ENCODE results near the gene SOX8. TPM values are rescaled to one million over a fixed set of nuclear protein-coding genes. Genes with fewer than 3 reads are reported as not detected.
"Not testable (repeated sequence)": the region's sequence is repeated elsewhere in the genome, so short reads cannot be mapped to it uniquely, and the experiment has no call there.

SOX8 gene
- total RNA-seq, 1 donor from 2014 or later, result 0.15 TPM

DNA sequence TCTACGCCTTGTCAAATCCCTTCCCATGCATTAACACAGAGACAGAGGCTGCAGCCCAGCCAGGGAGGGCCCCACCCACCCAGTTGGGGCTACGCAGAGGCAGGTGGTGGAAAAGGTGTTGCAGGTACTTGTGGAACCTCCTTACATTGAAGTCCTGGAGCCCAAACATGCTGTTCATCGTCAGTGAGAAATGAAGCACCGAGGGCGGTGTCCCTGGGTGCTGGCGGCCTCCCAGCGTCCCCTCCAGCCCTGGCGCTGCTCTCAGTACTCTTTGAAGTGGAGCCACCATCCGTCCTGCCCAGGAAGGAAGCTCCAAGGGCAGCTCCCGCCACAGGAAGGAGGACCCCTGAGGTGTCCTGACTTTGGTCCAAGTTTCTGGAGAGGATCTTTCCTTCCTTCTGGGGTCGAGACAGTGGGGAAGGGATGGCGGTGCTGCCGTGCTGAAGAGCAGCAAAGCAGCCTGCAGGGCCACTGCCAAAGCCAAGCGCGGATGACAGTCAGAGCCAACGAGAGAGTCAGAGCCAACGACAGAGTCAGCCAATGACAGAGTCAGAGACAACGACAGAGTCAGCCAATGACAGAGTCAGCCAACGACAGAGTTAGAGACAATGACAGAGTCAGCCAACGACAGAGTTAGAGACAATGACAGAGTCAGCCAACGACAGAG, 34.2 kb upstream of the SOX8 start:
- TF ChIP-seq, protein P1, sequence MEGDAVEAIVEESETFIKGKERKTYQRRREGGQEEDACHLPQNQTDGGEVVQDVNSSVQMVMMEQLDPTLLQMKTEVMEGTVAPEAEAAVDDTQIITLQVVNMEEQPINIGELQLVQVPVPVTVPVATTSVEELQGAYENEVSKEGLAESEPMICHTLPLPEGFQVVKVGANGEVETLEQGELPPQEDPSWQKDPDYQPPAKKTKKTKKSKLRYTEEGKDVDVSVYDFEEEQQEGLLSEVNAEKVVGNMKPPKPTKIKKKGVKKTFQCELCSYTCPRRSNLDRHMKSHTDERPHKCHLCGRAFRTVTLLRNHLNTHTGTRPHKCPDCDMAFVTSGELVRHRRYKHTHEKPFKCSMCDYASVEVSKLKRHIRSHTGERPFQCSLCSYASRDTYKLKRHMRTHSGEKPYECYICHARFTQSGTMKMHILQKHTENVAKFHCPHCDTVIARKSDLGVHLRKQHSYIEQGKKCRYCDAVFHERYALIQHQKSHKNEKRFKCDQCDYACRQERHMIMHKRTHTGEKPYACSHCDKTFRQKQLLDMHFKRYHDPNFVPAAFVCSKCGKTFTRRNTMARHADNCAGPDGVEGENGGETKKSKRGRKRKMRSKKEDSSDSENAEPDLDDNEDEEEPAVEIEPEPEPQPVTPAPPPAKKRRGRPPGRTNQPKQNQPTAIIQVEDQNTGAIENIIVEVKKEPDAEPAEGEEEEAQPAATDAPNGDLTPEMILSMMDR (IDR thresholded peaks at IDR 0.05), result no peak
- Mint-ChIP-seq H3K4me3 (ENCODE audit: unreplicated experiment) (no peak overlapping the region), H3K36me3 (ENCODE audit: low read depth) (peaks cover 21% of the 10 kb centered on the region), H3K9me3 (ENCODE audit: low read depth) (peaks cover 11% of the 10 kb centered on the region), H3K4me1 (ENCODE audit: low read depth) (peaks cover 17% of the 10 kb centered on the region), H3K27ac (ENCODE audit: unreplicated experiment) (no peak overlapping the region), H3K27me3 (ENCODE audit: low read depth) (no peaks in the 10 kb centered on the region)
- no peak for DNase-seq (ENCODE audit: low spot score)

DNA sequence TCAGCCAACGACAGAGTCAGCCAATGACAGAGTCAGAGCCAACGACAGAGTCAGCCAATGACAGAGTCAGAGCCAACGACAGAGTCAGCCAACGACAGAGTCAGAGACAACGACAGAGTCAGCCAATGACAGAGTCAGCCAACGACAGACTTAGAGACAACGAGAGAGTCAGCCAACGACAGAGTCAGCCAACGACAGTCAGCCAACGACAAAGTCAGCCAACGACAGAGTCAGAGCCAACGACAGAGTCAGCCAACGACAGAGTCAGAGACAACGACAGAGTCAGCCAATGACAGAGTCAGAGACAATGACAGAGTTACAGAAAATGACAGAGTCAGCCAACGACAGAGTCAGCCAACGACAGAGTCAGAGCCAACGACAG, 33.7 kb upstream of the SOX8 start:
- peaks cover 18% of the 10 kb centered on the region for H3K36me3 Mint-ChIP-seq (ENCODE audit: low read depth)

DNA sequence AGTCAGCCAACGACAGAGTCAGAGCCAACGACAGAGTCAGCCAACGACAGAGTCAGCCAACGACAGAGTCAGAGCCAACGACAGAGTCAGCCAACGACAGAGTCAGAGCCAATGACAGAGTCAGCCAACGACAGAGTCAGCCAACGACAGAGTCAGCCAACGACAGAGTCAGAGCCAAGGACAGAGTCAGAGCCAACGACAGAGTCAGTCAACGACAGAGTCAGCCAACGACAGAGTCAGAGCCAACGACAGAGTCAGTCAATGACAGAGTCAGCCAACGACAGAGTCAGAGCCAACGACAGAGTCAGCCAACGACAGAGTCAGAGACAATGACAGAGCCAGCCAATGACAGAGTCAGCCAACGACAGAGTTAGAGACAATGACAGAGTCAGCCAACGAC, 32.8 kb upstream of the SOX8 start:
- Mint-ChIP-seq H3K4me1 (ENCODE audit: low read depth) (peaks cover 17% of the 10 kb centered on the region), H3K36me3 (ENCODE audit: low read depth) (peaks cover 16% of the 10 kb centered on the region)
- H3K27me3 Mint-ChIP-seq (ENCODE audit: low read depth); H3K9me3 Mint-ChIP-seq (ENCODE audit: low read depth); H3K27ac Mint-ChIP-seq (ENCODE audit: unreplicated experiment); H3K4me3 Mint-ChIP-seq (ENCODE audit: unreplicated experiment); DNase-seq (ENCODE audit: low spot score): not testable (repeated sequence)

More for the DNA sequence above, 33.7 kb upstream of the SOX8 start:
- not testable (repeated sequence) for H3K4me3 Mint-ChIP-seq (ENCODE audit: unreplicated experiment); H3K9me3 Mint-ChIP-seq (ENCODE audit: low read depth); DNase-seq (ENCODE audit: low spot score); H3K27me3 Mint-ChIP-seq (ENCODE audit: low read depth); H3K27ac Mint-ChIP-seq (ENCODE audit: unreplicated experiment)
- peaks cover 17% of the 10 kb centered on the region for H3K4me1 Mint-ChIP-seq (ENCODE audit: low read depth)

DNA sequence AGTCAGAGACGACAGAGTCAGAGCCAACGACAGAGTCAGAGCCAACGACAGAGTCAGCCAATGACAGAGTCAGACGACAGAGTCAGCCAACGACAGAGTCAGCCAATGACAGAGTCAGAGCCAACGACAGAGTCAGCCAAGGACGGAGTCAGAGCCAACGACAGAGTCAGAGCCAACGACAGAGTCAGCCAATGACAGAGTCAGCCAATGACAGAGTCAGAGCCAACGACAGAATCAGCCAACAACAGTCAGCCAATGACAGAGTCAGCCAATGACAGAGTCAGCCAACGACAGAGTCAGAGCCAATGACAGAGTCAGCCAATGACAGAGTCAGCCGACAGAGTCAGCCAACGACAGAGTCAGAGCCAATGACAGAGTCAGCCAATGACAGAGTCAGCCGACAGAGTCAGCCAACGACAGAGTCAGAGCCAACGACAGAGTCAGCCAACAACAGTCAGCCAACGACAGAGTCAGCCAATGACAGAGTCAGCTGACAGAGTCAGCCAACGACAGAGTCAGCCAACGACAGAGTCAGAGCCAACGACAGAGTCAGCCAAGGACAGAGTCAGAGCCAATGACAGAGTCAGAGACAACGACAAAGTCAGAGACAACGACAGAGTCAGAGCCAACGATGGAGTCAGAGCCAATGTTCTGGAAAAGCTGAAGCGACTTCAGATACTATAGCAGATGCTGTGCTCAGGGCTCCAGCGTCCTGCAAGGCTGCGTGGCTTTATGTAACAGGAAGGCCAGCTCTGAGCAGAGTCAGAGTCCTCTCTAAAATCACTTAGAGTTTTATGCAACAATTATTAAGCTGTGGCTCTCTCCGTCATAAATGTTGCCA, 30.6 kb upstream of the SOX8 start:
- peaks cover 15% of the 10 kb centered on the region for H3K36me3 Mint-ChIP-seq (ENCODE audit: low read depth)
- not testable (repeated sequence) for H3K4me3 Mint-ChIP-seq (ENCODE audit: unreplicated experiment); H3K27me3 Mint-ChIP-seq (ENCODE audit: low read depth); DNase-seq (ENCODE audit: low spot score); H3K9me3 Mint-ChIP-seq (ENCODE audit: low read depth); H3K27ac Mint-ChIP-seq (ENCODE audit: unreplicated experiment); H3K4me1 Mint-ChIP-seq (ENCODE audit: low read depth)

DNA sequence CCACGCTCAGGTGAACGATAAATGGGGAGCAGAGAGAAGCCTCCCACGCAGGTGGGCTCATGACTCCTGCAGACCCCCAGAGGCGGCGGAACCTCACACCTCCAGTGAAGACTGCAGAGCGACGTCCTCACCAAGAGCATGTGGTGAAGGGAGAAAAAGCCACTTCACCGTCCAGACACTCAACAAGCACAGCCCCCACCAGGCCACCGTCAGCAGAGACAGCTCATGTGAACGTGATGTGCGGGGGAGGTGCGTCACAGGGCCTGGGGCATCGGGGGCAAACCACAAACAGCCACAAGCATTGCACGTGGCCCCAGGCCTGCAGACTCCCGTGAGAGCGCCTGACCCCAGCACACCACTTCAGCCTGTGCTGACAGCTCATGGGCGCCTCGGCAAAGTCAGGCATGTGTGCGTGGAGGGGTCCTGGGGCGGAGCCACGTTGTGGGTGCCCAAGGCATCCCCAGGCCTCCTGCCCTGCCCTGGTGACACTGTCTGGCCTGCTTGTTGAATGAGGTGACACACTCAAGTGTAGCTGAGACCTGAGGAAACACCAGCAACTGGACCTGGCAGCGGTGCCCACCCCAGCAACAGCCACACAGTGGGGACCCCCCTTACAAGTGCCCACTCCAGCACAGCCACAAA, 29.8 kb upstream of the SOX8 start:
- H3K4me1 Mint-ChIP-seq (ENCODE audit: low read depth), result peaks cover 5% of the 10 kb centered on the region

DNA sequence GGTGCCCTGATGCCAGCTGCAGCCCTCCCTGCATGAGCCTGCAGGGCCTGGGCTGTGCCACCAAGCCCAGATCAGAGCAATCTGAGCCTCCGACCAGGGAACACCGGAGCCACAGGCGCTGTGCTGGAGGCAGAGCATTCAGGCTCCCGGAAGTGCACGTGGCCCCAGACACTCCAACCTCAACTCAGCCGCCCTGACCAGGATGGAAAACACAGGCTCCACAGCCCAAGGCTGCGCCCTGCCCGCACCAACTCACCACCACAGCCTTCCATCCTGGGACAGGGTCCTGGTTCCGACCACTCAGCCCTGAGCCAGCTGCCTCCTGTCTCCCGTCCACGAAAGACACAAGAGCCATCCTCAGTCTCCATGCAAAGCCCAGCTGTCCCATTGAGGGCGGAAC, 29.2 kb upstream of the SOX8 start:
- Mint-ChIP-seq H3K27me3 (ENCODE audit: low read depth) (no peaks in the 10 kb centered on the region), H3K4me1 (ENCODE audit: low read depth) (no peaks in the 10 kb centered on the region), H3K4me3 (ENCODE audit: unreplicated experiment) (no peak overlapping the region), H3K9me3 (ENCODE audit: low read depth) (peaks cover 3% of the 10 kb centered on the region), H3K36me3 (ENCODE audit: low read depth) (peaks cover 18% of the 10 kb centered on the region), H3K27ac (ENCODE audit: unreplicated experiment) (no peak overlapping the region)
- DNase-seq (ENCODE audit: low spot score), result no peak
- TF ChIP-seq, protein P1 (IDR thresholded peaks at IDR 0.05), result no peak

More for the DNA sequence above, 29.8 kb upstream of the SOX8 start:
- H3K27ac Mint-ChIP-seq (ENCODE audit: unreplicated experiment), result no peak overlapping the region
- no peaks in the 10 kb centered on the region for H3K9me3 Mint-ChIP-seq (ENCODE audit: low read depth)
- no peak overlapping the region for H3K4me3 Mint-ChIP-seq (ENCODE audit: unreplicated experiment)
- no peaks in the 10 kb centered on the region for H3K27me3 Mint-ChIP-seq (ENCODE audit: low read depth)
- H3K36me3 Mint-ChIP-seq (ENCODE audit: low read depth), result peaks cover 17% of the 10 kb centered on the region
- peak; percentile 84 for DNase-seq (ENCODE audit: low spot score)
- TF ChIP-seq, protein P1 (IDR thresholded peaks at IDR 0.05), result no peak

DNA sequence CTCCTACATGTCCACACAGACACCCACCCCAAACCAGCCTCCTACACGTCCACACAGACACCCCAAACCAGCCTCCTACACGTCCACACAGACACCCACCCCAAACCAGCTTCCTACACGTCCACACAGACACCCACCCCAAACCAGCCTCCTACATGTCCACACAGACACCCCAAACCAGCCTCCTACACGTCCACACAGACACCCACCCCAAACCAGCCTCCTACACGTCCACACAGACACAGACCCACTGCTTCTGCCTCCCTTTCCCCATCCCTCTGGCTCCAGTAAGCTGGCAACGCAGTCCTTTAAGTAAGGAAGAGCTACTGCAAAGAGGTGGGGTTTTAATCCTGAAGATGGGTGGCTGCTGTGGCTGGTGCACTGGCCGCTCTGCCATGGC, 27.8 kb upstream of the SOX8 start:
- H3K4me1 Mint-ChIP-seq (ENCODE audit: low read depth); H3K27ac Mint-ChIP-seq (ENCODE audit: unreplicated experiment); H3K9me3 Mint-ChIP-seq (ENCODE audit: low read depth); DNase-seq (ENCODE audit: low spot score); H3K4me3 Mint-ChIP-seq (ENCODE audit: unreplicated experiment); H3K27me3 Mint-ChIP-seq (ENCODE audit: low read depth): not testable (repeated sequence)
- peaks cover 19% of the 10 kb centered on the region for H3K36me3 Mint-ChIP-seq (ENCODE audit: low read depth)

DNA sequence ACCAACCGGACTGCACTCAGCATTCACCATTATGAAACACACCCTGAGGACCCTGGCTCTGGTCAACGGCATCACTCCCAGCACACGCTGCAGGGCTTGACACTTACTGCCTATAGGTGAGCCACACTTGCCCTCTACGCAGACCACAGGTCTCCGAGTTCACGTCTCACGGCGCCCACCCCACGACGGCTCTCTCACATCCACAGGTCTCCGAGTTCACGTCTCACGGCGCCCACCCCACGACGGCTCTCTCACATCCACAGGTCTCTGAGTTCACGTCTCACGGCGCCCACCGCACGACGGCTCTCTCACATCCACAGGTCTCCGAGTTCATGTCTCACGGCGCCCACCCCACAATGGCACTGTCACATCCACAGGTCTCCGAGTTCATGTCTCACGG, 25.8 kb upstream of the SOX8 start:
- DNase-seq (ENCODE audit: low spot score); H3K9me3 Mint-ChIP-seq (ENCODE audit: low read depth); H3K4me3 Mint-ChIP-seq (ENCODE audit: unreplicated experiment); H3K4me1 Mint-ChIP-seq (ENCODE audit: low read depth); H3K27me3 Mint-ChIP-seq (ENCODE audit: low read depth); H3K27ac Mint-ChIP-seq (ENCODE audit: unreplicated experiment): not testable (repeated sequence)
- peaks cover 19% of the 10 kb centered on the region for H3K36me3 Mint-ChIP-seq (ENCODE audit: low read depth)

All from chondrocyte (in vitro differentiated cells).